A673 (cell line): ENCODE data around the gene DET1. TPM values are rescaled to one million over a fixed set of nuclear protein-coding genes. Genes with fewer than 3 reads are reported as not detected.
"Not testable (repeated sequence)": the region's sequence is repeated elsewhere in the genome, so short reads cannot be mapped to it uniquely, and the experiment has no call there.

Experiments used
- BruUV-seq: library from RNA; stranded (reverse); fragments of 400-500 nt; replicated peaks from 2 replicates; lab custom pipeline; 2021; lab: Mats Ljungman, UMichigan
- CTCF ChIA-PET: fragments of 300-600 bp; sonication (Branson Sonifier 250); formaldehyde crosslinking; loops from one replicate; lab custom pipeline; 2022; ENCODE audit warnings: antibody characterized with exemption; lab: Charles Lee
- POLR2A ChIA-PET: fragments of 300-600 bp; sonication (Branson Sonifier 250); formaldehyde crosslinking; loops from one replicate; lab custom pipeline; 2022; ENCODE audit warnings: antibody characterized with exemption; ENCODE audit not compliant: low non-redundant PET; lab: Charles Lee
- DNase-seq: peaks from one replicate; pipeline ENCODE4 v3.0.0-alpha.2; 2015; ENCODE audit warnings: low spot score
- H3K27ac ChIP-seq: fragments of 200-600 bp; sonication (generic); 2 replicates; pipeline ENCODE4 v1.5.1; 2016; ENCODE audit warnings: mixed run types, low read depth, mild to moderate bottlenecking, mixed read lengths, antibody characterized with exemption, low read length; ENCODE audit not compliant: poor library complexity, severe bottlenecking
- H3K27me3 ChIP-seq: fragments of 200-600 bp; sonication (generic); replicated peaks from 2 replicates; pipeline ENCODE4 v1.6.1; 2017; ENCODE audit warnings: mixed run types, low read depth, mild to moderate bottlenecking, mixed read lengths, antibody characterized with exemption, low read length; ENCODE audit not compliant: insufficient read depth, poor library complexity
- H3K36me3 ChIP-seq: fragments of 200-600 bp; sonication (generic); 2 replicates; pipeline ENCODE4 v1.6.1; 2016; ENCODE audit warnings: mixed run types, mild to moderate bottlenecking, mixed read lengths, antibody characterized with exemption, low read length; ENCODE audit not compliant: insufficient read depth, poor library complexity, severe bottlenecking
- H3K4me1 ChIP-seq: fragments of 200-600 bp; sonication (generic); 2 replicates; pipeline ENCODE4 v1.6.1; 2017; ENCODE audit warnings: mixed run types, mild to moderate bottlenecking, mixed read lengths, antibody characterized with exemption, low read length; ENCODE audit not compliant: insufficient read depth, poor library complexity, severe bottlenecking
- H3K4me3 ChIP-seq: fragments of 200-600 bp; sonication (generic); 2 replicates; pipeline ENCODE4 v1.5.1; 2016; ENCODE audit warnings: low read depth, mixed run types, mild to moderate bottlenecking, mixed read lengths, low read length; ENCODE audit not compliant: poor library complexity, severe bottlenecking
- H3K9me3 ChIP-seq: fragments of 200-600 bp; sonication (generic); 2 replicates; pipeline ENCODE4 v1.6.1; 2016; ENCODE audit warnings: mixed run types, low read depth, mild to moderate bottlenecking, mixed read lengths, antibody characterized with exemption, low read length; ENCODE audit not compliant: poor library complexity, severe bottlenecking
- CTCF ChIP-seq: fragments of 300-800, 200-600 bp; sonication (generic); conservative IDR thresholded peaks from 2 replicates; pipeline ENCODE4 v1.5.1; 2017; ENCODE audit warnings: low read depth, mild to moderate bottlenecking, antibody characterized with exemption, low read length, moderate library complexity, mixed read lengths
- EZH2 ChIP-seq: fragments of 200-600 bp; sonication (generic); IDR thresholded peaks from 2 replicates; pipeline ENCODE4 v1.6.1; 2017; ENCODE audit warnings: borderline replicate concordance, low read depth, mild to moderate bottlenecking, mixed read lengths, antibody characterized with exemption, low read length; ENCODE audit not compliant: poor library complexity, severe bottlenecking
- intact Hi-C: fragments of 100-400 bp; cut with micrococcal nuclease; formaldehyde crosslinking; loops from one replicate; pipeline ENCODE4 v1.10.0; 2022; ENCODE audit not compliant: unreplicated experiment
- total RNA-seq: library from RNA; stranded (reverse); gene quantifications from 2 replicates; pipeline ENCODE4 v1.2.3, GENCODE V29; 2021

DET1 gene
- total RNA-seq, 1 experiment from 2014 or later: 7.7 TPM

GRCh38 chr15:88470625-88471372 is 75.7 kb downstream of the DET1 start:
- no TSS peak for BruUV-seq
- POLR2A ChIA-PET: no interaction called here
- H3K27me3 ChIP-seq: no peaks in the 10 kb centered on the region
- TF ChIP-seq EZH2: no peak
- TF ChIP-seq CTCF: 0 out of 2 replicates have a peak, but pooled peaks have one; percentile 10
- no peak for DNase-seq
- no peaks in the 10 kb centered on the region for H3K9me3 ChIP-seq
- no peak overlapping the region for H3K27ac ChIP-seq
- peaks cover 20% of the 10 kb centered on the region for H3K36me3 ChIP-seq
- no peak overlapping the region for H3K4me3 ChIP-seq
- intact Hi-C loops: no loop called here
- CTCF ChIA-PET: no interaction called here
- H3K4me1 ChIP-seq: no peaks in the 10 kb centered on the region

- ChIA-PET CTCF (interaction anchor here (0.7 kb wide), 1 partner anchor 15 kb away, joined by 4 read pairs; no protein-coding TSS in a partner anchor), POLR2A (no interaction called here)
- Histone ChIP-seq H3K9me3 (no peaks in the 10 kb centered on the region), H3K4me3 (no peak overlapping the region), H3K4me1 (no peaks in the 10 kb centered on the region), H3K36me3 (peaks cover 28% of the 10 kb centered on the region), H3K27ac (no peak overlapping the region), H3K27me3 (no peaks in the 10 kb centered on the region)
- intact Hi-C loops: no loop called here
- no peak for TF ChIP-seq CTCF
- no peak for TF ChIP-seq EZH2
- DNase-seq: no peak
- no TSS peak for BruUV-seq
Observed at GRCh38 chr15:88469321-88469720, 77.2 kb downstream of the DET1 start.

GRCh38 chr15:88468721-88469120 is 77.8 kb downstream of the DET1 start:
- Histone ChIP-seq H3K4me3 (peak overlapping the region; percentile 82), H3K36me3 (peaks cover 34% of the 10 kb centered on the region)
- H3K4me1 ChIP-seq, H3K27me3 ChIP-seq, H3K27ac ChIP-seq, BruUV-seq, H3K9me3 ChIP-seq, DNase-seq, POLR2A ChIA-PET, intact Hi-C loops: not testable (repeated sequence)
- CTCF ChIA-PET: interaction anchor here (0.7 kb wide), 1 partner anchor 14 kb away, joined by 4 read pairs; no protein-coding TSS in a partner anchor
